Panc1 (cell line): ENCODE data around the gene HOXD9. TPM values are rescaled to one million over a fixed set of nuclear protein-coding genes. Genes with fewer than 3 reads are reported as not detected.
A peak's percentile ranks its signal among the peaks of the same experiment; 100 is the strongest.

Source experiments
- ATAC-seq: fragments of 200-7000 bp; cut with Tn5 transposase; 2 replicates; pipeline ENCODE4 v1.9.1; 2020; ENCODE audit warnings: mild to moderate bottlenecking, moderate library complexity
- BruUV-seq: library from RNA; stranded (reverse); fragments of 400-500 nt; replicated peaks from 2 replicates; lab custom pipeline; 2021; lab: Mats Ljungman, UMichigan
- CTCF ChIA-PET: fragments of 300-600 bp; sonication (Branson Sonifier 250); formaldehyde crosslinking; loops from one replicate; lab custom pipeline; 2022; ENCODE audit warnings: antibody characterized with exemption; lab: Charles Lee
- POLR2A ChIA-PET: fragments of 300-600 bp; sonication (Branson Sonifier 250); formaldehyde crosslinking; loops from one replicate; lab custom pipeline; 2022; ENCODE audit warnings: antibody characterized with exemption; lab: Charles Lee
- DNase-seq: peaks from one replicate; pipeline ENCODE4 v3.0.0-alpha.2; 2010; ENCODE audit warnings: low read depth, low spot score
- H3K27ac ChIP-seq: 2 replicates; pipeline ENCODE4 v1.5.1; 2011; ENCODE audit warnings: mild to moderate bottlenecking, low read length, inconsistent platforms
- H3K27me3 ChIP-seq: fragments of 200-500 bp; sonication (Bioruptor generic); 2 replicates; pipeline ENCODE4 v1.6.0; 2014; ENCODE audit warnings: low read length, inconsistent platforms; ENCODE audit not compliant: control insufficient read depth, insufficient read depth
- H3K36me3 ChIP-seq: fragments of 200-500 bp; sonication (Bioruptor generic); 2 replicates; pipeline ENCODE4 v1.5.1; 2014; ENCODE audit warnings: inconsistent platforms, mild to moderate bottlenecking, low read length, moderate library complexity; ENCODE audit not compliant: control insufficient read depth, insufficient read depth
- H3K4me1 ChIP-seq: 2 replicates; pipeline ENCODE4 v1.5.1; 2011; ENCODE audit warnings: inconsistent platforms, mild to moderate bottlenecking, low read length, moderate library complexity; ENCODE audit not compliant: control insufficient read depth, insufficient read depth
- H3K4me3 ChIP-seq, 2 experiments: 2 replicates each; pipeline ENCODE4 v1.5.1; 2011 to 2012; ENCODE audit warnings: low read depth in 2 of 2, low read length in 2 of 2, mild to moderate bottlenecking in 2 of 2, inconsistent platforms in 1 of 2, moderate library complexity in 1 of 2
- H3K9me3 ChIP-seq: fragments of 200-500 bp; sonication (Bioruptor generic); 2 replicates; pipeline ENCODE4 v1.5.1; 2014; ENCODE audit warnings: low read depth, mild to moderate bottlenecking, inconsistent platforms, low read length, moderate library complexity; ENCODE audit not compliant: control insufficient read depth, insufficient read depth
- SIN3A ChIP-seq: IDR thresholded peaks from 2 replicates; pipeline ENCODE4 v1.6.1; 2012; ENCODE audit warnings: low read depth, mild to moderate bottlenecking, low read length, moderate library complexity, borderline replicate concordance; ENCODE audit not compliant: insufficient read depth
- in situ Hi-C: cut with HindIII; loops from 2 replicates; pipeline ENCODE4 v1.10.0; 2016; ENCODE audit warnings: low sequenced_read_pairs, low pct_unique_long_range_greater_than_20kb
- intact Hi-C: fragments of 100-400 bp; cut with micrococcal nuclease; formaldehyde crosslinking; loops from one replicate; pipeline ENCODE4 v1.10.0; 2022; ENCODE audit not compliant: unreplicated experiment
- total RNA-seq: library from RNA; stranded (reverse); gene quantifications from one replicate; pipeline ENCODE4 v1.2.1, GENCODE V29; 2021; ENCODE audit not compliant: unreplicated experiment
- TF ChIP-seq, protein P1 (sequence below), 2 experiments: IDR thresholded peaks; 2 replicates each; pipeline ENCODE4 v1.6.1; 2011 to 2012; ENCODE audit warnings: low read depth in 2 of 2, control low read depth in 1 of 2, low read length in 1 of 2, mild to moderate bottlenecking in 1 of 2, moderate library complexity in 1 of 2; ENCODE audit not compliant: insufficient read depth in 1 of 2
- TF ChIP-seq, protein P2 (sequence below): fragments of 450-650 bp; IDR thresholded peaks from 2 replicates; pipeline ENCODE4 v1.5.1; 2017; ENCODE audit warnings: mild to moderate bottlenecking

Gene HOXD9
- total RNA-seq, 1 experiment from 2014 or later = 0.15 TPM

DNA sequence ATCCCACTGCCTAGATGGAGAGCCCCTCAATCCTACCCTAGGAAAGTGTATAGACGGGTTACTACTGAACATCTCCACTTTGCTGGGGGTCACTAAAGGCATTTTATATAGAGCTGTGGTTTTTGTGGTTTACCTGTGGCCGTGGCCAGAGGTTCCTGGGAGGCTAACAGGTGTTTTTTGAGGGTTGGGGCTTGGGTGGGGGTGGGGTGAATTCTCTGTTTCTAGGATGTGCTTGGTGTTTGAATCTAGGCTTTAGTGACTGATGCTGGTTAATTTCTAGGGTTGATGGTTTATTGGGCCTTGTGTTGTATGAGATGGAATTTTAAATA, 14.7 kb downstream of the HOXD9 start:
- no peak for TF ChIP-seq SIN3A
- TF ChIP-seq, protein P1, sequence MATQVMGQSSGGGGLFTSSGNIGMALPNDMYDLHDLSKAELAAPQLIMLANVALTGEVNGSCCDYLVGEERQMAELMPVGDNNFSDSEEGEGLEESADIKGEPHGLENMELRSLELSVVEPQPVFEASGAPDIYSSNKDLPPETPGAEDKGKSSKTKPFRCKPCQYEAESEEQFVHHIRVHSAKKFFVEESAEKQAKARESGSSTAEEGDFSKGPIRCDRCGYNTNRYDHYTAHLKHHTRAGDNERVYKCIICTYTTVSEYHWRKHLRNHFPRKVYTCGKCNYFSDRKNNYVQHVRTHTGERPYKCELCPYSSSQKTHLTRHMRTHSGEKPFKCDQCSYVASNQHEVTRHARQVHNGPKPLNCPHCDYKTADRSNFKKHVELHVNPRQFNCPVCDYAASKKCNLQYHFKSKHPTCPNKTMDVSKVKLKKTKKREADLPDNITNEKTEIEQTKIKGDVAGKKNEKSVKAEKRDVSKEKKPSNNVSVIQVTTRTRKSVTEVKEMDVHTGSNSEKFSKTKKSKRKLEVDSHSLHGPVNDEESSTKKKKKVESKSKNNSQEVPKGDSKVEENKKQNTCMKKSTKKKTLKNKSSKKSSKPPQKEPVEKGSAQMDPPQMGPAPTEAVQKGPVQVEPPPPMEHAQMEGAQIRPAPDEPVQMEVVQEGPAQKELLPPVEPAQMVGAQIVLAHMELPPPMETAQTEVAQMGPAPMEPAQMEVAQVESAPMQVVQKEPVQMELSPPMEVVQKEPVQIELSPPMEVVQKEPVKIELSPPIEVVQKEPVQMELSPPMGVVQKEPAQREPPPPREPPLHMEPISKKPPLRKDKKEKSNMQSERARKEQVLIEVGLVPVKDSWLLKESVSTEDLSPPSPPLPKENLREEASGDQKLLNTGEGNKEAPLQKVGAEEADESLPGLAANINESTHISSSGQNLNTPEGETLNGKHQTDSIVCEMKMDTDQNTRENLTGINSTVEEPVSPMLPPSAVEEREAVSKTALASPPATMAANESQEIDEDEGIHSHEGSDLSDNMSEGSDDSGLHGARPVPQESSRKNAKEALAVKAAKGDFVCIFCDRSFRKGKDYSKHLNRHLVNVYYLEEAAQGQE (IDR thresholded peaks at IDR 0.05; ENCODE audit: insufficient read depth in 1 of 2, low read depth in 2 of 2, low read length in 1 of 2) = no peak
- H3K27ac ChIP-seq = peak overlapping the region; percentile 77
- H3K4me3 ChIP-seq = peak overlapping the region; percentile 54 to 55
- no peaks in the 10 kb centered on the region for H3K9me3 ChIP-seq
- no TSS peak for BruUV-seq
- POLR2A ChIA-PET = no interaction called here
- CTCF ChIA-PET = no interaction called here
- H3K36me3 ChIP-seq = no peaks in the 10 kb centered on the region
- in situ Hi-C loops (no loop called here), intact Hi-C loops (no loop called here)
- no peaks in the 10 kb centered on the region for H3K27me3 ChIP-seq
- ATAC-seq (no peak), DNase-seq (no peak)
- H3K4me1 ChIP-seq = peaks cover 18% of the 10 kb centered on the region

DNA sequence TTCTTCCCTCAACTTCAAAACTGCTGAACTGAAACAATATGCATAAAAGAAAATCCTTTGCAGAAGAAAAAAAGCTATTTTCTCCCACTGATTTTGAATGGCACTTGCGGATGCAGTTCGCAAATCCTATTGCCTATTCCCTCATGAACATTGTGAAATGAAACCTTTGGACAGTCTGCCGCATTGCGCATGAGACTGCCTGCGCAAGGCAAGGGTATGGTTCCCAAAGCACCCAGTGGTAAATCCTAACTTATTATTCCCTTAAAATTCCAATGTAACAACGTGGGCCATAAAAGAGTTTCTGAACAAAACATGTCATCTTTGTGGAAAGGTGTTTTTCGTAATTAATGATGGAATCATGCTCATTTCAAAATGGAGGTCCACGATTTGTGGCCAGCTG, 15.4 kb downstream of the HOXD9 start:
- H3K27ac ChIP-seq = peak overlapping the region; percentile 77
- peaks cover 17% of the 10 kb centered on the region for H3K4me1 ChIP-seq
- intact Hi-C loops = no loop called here
- no TSS peak for BruUV-seq
- H3K36me3 ChIP-seq = no peaks in the 10 kb centered on the region
- no peak for ATAC-seq
- TF ChIP-seq, protein P2, sequence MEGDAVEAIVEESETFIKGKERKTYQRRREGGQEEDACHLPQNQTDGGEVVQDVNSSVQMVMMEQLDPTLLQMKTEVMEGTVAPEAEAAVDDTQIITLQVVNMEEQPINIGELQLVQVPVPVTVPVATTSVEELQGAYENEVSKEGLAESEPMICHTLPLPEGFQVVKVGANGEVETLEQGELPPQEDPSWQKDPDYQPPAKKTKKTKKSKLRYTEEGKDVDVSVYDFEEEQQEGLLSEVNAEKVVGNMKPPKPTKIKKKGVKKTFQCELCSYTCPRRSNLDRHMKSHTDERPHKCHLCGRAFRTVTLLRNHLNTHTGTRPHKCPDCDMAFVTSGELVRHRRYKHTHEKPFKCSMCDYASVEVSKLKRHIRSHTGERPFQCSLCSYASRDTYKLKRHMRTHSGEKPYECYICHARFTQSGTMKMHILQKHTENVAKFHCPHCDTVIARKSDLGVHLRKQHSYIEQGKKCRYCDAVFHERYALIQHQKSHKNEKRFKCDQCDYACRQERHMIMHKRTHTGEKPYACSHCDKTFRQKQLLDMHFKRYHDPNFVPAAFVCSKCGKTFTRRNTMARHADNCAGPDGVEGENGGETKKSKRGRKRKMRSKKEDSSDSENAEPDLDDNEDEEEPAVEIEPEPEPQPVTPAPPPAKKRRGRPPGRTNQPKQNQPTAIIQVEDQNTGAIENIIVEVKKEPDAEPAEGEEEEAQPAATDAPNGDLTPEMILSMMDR = no peak
- TF ChIP-seq, protein P1 (IDR thresholded peaks at IDR 0.05; ENCODE audit: insufficient read depth in 1 of 2, low read depth in 2 of 2, low read length in 1 of 2) = no peak
- H3K9me3 ChIP-seq = no peaks in the 10 kb centered on the region
- peak overlapping the region; percentile 54 to 55 for H3K4me3 ChIP-seq
- CTCF ChIA-PET = no interaction called here
- POLR2A ChIA-PET = no interaction called here
- DNase-seq = no peak
- in situ Hi-C loops = no loop called here
- no peaks in the 10 kb centered on the region for H3K27me3 ChIP-seq
